ENCODE data around the gene PSME2. TPM values are rescaled to one million over a fixed set of nuclear protein-coding genes. Genes with fewer than 3 reads are reported as not detected.

Gene PSME2
- total and polyA plus RNA-seq, 2 of the 13 experiments (the other 11 are each of a cell fraction or from before 2014, with no cell fraction given): 332 to 716 TPM

- peak; percentile 79 for TF ChIP-seq ZNF280D (CRISPR knock-in tag; IDR thresholded peaks at IDR 0.05)
- peak; percentile 94; the same call in 1 of the 2 replicates for TF ChIP-seq NR0B2 (CRISPR knock-in tag; IDR thresholded peaks at IDR 0.05)
- peak; percentile 85; the same call in 1 of the 2 replicates for TF ChIP-seq ZBTB8A (CRISPR knock-in tag; IDR thresholded peaks at IDR 0.05; ENCODE audit: borderline replicate concordance, low read depth)
- peak; percentile 89; the same call in 1 of the 2 replicates for TF ChIP-seq ZNF776 (CRISPR knock-in tag; IDR thresholded peaks at IDR 0.05)
- peak; percentile 97 to 98 for TF ChIP-seq EP300 (IDR thresholded peaks at IDR 0.05; ENCODE audit: low read depth in 2 of 2, low read length in 2 of 2)
- TF ChIP-seq EP300 (CRISPR knock-in tag; IDR thresholded peaks at IDR 0.05; ENCODE audit: borderline replicate concordance): peak; percentile 98
- peak; percentile 67; the same call in 1 of the 2 replicates for TF ChIP-seq FOXP1 (IDR thresholded peaks at IDR 0.05)
- TF ChIP-seq FOXP1 (CRISPR knock-in tag; IDR thresholded peaks at IDR 0.05): peak; percentile 95
- peak; percentile 96 for TF ChIP-seq ZHX1 (CRISPR knock-in tag; IDR thresholded peaks at IDR 0.05; ENCODE audit: low read depth)
- peak; percentile 99 for TF ChIP-seq BRCA1 (CRISPR knock-in tag; IDR thresholded peaks at IDR 0.05)
- no peak for TF ChIP-seq TCF7L2 (IDR thresholded peaks at IDR 0.05; ENCODE audit: low read depth, low read length)
- TF ChIP-seq AGO1 (IDR thresholded peaks at IDR 0.05; ENCODE audit: low read depth, low read length, poor library complexity, severe bottlenecking): peak; percentile 85
- no peak; the same call in 1 of the 2 replicates for TF ChIP-seq ZNF75D (CRISPR knock-in tag; IDR thresholded peaks at IDR 0.05; ENCODE audit: borderline replicate concordance)
- peak; percentile 98 for TF ChIP-seq ZNF749 (CRISPR knock-in tag; IDR thresholded peaks at IDR 0.05; ENCODE audit: borderline replicate concordance)
- TF ChIP-seq NR2F1 (CRISPR knock-in tag; IDR thresholded peaks at IDR 0.05): peak; percentile 74 to 90
- no peak for TF ChIP-seq ZNF432 (CRISPR knock-in tag; IDR thresholded peaks at IDR 0.05; ENCODE audit: borderline replicate concordance)
- TF ChIP-seq PAXIP1 (CRISPR knock-in tag; conservative IDR thresholded peaks at IDR 0.05): peak; percentile 100
Observed at GRCh38 chr14:24113801-24114531, 32.4 kb downstream of the PSME2 start (continued).
